Frontal cortex (tissue), 4 donors: ENCODE data around the gene CAMKMT. TPM values are rescaled to one million over a fixed set of nuclear protein-coding genes. Genes with fewer than 3 reads are reported as not detected.

Experiments used
- DNase-seq, 2 donors: peaks; one replicate each; pipeline ENCODE4 v3.0.0; 2012; ENCODE audit warnings: low spot score in 2 of 2
- FAIRE-seq: peaks from 2 replicates; lab custom pipeline; 2012; peaks lifted over from hg19 to GRCh38; lab: Jason Lieb, UNC
- total RNA-seq: library from RNA; depleted of rRNA; stranded (reverse); fragments of >200 nt; gene quantifications from one replicate; pipeline ENCODE4 v1.2.3, GENCODE V29; 2014
- donor health status: control.
- donor health status: control.
- donor health status: control.

Gene CAMKMT
- total RNA-seq, 1 donor from 2014 or later: 6.5 TPM

- no peak for FAIRE-seq
- DNase-seq: no peak
Measured at GRCh38 chr2:44618251-44619023, 256.7 kb downstream of the CAMKMT start.

GRCh38 chr2:44620189-44620990 is 258.6 kb downstream of the CAMKMT start:
- FAIRE-seq (no peak), DNase-seq (no peak)

GRCh38 chr2:44623622-44624351 is 262.0 kb downstream of the CAMKMT start:
- no peak for FAIRE-seq
- no peak for DNase-seq

- DNase-seq (no peak), FAIRE-seq (no peak)
Measured at GRCh38 chr2:44628297-44628696, 266.6 kb downstream of the CAMKMT start.

- FAIRE-seq: no peak
- DNase-seq: no peak
Measured at GRCh38 chr2:44632931-44633689, 271.4 kb downstream of the CAMKMT start.

GRCh38 chr2:44635725-44636124 is 274.0 kb downstream of the CAMKMT start:
- no peak for FAIRE-seq
- no peak for DNase-seq

- DNase-seq (no peak), FAIRE-seq (no peak)
Measured at GRCh38 chr2:44638649-44639048, 276.9 kb downstream of the CAMKMT start.

- DNase-seq: no peak
- FAIRE-seq: no peak
Measured at GRCh38 chr2:44639399-44639798, 277.7 kb downstream of the CAMKMT start.

GRCh38 chr2:44642123-44642857 is 280.5 kb downstream of the CAMKMT start:
- no peak for FAIRE-seq
- DNase-seq: no peak

GRCh38 chr2:44645937-44646336 is 284.2 kb downstream of the CAMKMT start:
- FAIRE-seq (no peak), DNase-seq (no peak)

- FAIRE-seq: no peak
- DNase-seq: no peak
Measured at GRCh38 chr2:44649381-44649780, 287.6 kb downstream of the CAMKMT start.

GRCh38 chr2:44650796-44651195 is 289.0 kb downstream of the CAMKMT start:
- DNase-seq (no peak), FAIRE-seq (no peak)

- no peak for DNase-seq
- FAIRE-seq: no peak
Measured at GRCh38 chr2:44651974-44652373, 290.2 kb downstream of the CAMKMT start.

- DNase-seq: no peak
- no peak for FAIRE-seq
Measured at GRCh38 chr2:44652701-44653100, 291.0 kb downstream of the CAMKMT start.

GRCh38 chr2:44655401-44655864 is 293.7 kb downstream of the CAMKMT start:
- no peak for DNase-seq
- no peak for FAIRE-seq

GRCh38 chr2:44656460-44656859 is 294.7 kb downstream of the CAMKMT start:
- DNase-seq: no peak
- no peak for FAIRE-seq

GRCh38 chr2:44663471-44664073 is 301.8 kb downstream of the CAMKMT start:
- no peak for FAIRE-seq
- no peak for DNase-seq

- FAIRE-seq: no peak
- DNase-seq: no peak
Measured at GRCh38 chr2:44668336-44668735, 306.6 kb downstream of the CAMKMT start.

GRCh38 chr2:44671276-44671675 is 309.5 kb downstream of the CAMKMT start:
- DNase-seq (no peak), FAIRE-seq (no peak)
